Measurements from ENCODE around the gene SAG.

SAG gene

DNA sequence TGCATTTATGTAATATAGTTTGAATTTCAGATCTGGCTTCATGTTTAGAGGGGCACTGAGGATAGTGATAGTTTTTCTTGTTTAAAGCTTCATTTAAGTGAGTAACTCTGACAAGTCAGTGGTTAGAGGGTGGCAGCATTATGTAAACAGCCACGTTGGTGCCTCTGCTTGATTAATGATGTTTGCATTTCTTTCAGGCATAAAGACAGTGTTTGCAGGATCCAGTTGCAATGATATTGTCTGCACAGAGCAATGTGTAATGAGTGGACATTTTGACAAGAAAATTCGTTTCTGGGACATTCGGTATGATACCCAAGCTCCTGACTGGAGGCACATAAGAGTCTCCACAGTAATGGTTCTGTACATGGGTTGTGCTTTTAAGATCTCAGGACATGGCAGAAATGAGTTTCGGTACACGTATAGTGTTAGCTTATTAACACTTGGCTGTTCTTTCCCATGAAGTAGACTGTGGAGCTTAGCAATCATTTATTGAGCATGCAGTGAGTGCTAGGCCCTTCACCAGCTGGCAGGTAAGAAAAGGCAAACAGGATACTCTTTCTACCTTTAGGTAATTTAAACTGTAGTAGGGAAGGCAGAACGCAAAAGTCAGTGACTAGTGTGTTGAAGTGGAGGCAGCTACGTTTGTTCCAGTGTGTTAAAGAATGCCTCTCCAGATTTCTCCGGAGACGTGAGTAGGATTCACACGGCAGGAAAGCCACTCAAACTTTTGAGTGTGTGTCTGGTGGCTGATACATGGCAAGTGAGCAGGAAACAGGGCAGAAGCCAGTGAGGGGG lies 17.4 kb upstream of the SAG start:
- no peak for DNase-seq

DNA sequence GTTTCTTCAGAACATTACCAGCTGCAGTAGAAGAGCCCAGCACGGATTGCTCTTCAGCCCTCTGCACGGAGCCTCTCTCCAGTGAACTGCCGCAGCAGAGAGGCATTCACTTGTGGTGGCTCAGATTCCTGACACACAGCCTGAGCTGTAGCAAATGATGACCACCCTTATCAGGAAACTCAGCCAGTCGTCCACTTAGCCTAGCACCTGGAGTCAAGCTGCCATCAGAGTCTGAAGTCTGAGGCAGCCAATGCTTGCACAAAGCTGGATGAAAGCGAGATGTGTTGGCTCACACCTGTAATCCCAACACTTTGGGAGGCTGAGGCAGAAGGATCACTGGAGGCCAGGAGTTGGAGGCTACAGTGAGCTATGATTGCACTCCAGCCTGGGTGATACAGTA lies 11.7 kb upstream of the SAG start:
- no peak for DNase-seq

DNA sequence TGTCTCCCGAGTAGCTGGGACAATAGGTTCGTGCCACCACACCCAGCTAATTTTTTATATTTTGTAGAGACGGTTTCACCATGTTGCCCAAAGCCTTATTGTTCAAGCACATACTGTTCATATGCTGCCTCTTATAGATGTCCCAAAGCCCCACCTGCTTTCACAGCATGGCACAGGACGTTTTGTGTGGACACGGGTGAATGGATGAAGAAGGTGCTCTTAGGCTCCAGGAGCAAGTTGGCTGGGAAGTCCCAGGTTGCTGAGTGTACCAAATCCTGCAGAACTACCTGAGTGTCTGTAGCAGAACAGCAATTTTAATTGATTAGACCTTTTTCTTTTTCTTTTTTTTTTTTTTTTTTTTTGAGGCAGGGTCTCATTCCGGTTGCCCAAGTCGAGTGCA lies 10.5 kb upstream of the SAG start:
- no peak for DNase-seq

DNA sequence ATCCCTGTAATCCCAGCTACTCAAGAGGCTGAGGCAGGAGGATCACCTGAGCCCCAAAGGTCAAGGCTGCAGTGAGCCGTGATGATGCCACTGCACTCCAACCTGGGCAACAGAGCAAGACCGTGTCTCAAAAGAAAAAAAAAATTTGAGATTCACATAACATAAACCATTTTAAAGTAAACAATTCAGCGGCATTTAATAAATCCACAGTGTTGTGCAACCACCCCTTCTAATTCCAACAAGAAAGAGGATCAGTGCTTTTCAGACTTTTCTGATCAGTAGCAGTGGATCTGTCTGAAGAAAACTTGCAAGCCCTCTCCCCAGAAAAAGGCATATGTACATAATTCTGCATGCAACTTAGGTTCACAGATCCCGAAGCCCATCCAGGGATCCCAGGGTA lies 7.2 kb upstream of the SAG start:
- no peak for DNase-seq

DNA sequence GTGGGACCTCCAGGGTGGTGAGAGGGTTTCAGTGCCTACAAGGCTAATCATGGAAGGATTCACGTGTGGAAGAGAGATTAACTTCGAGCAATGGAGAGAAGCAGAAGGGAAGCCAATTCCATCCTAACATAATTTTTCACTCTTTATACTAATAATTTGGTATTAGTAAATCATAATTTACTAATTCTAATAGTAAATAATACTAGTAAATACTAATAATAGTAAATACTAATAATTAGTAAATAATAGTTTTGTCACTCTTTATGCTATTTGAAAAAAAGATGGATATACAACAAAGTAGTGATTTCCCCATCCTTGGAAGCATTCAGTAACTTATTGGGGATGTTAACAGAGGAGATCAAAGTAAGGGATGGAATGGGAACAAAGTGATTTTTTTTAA lies 6.4 kb upstream of the SAG start:
- DNase-seq: no peak

DNA sequence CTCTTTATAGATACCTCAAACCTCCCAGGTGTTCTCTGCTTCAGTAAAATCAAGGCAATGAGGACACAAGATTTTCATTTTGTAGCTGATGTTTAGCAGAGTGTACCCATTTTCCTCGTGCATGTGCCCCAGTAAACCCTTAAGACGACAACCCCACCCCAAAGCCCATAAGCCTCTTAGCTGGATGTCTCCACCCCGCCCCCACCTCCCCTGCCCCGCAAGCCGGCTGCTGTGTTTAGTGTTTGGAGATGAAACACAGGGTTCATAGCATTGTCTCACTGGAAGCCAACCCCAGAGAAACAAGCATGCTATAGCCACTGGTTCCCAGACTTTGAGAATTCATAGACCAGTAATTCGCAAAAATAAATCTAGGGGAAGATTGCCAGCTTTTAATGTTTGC lies 5.8 kb upstream of the SAG start:
- DNase-seq: no peak

DNA sequence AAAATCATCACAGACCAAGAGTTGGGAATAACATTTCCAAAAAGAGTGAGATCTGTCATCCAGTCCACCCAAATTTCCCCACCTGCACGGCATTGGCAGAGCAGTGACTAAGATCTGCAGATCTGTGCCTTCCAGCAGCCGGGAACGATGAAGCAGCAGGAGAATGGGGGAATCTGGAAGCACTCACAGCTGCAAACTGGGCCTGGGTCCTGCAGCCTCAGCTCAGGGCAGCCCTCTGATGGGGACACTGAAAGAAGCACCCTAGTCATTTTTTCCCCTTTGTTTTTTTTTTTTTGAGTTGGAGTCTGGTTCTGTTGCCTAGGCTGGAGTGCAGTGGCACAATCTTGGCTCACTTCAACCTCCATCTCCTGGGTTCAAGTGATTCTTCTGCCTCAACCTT lies 4.4 kb upstream of the SAG start:
- no peak for DNase-seq

DNA sequence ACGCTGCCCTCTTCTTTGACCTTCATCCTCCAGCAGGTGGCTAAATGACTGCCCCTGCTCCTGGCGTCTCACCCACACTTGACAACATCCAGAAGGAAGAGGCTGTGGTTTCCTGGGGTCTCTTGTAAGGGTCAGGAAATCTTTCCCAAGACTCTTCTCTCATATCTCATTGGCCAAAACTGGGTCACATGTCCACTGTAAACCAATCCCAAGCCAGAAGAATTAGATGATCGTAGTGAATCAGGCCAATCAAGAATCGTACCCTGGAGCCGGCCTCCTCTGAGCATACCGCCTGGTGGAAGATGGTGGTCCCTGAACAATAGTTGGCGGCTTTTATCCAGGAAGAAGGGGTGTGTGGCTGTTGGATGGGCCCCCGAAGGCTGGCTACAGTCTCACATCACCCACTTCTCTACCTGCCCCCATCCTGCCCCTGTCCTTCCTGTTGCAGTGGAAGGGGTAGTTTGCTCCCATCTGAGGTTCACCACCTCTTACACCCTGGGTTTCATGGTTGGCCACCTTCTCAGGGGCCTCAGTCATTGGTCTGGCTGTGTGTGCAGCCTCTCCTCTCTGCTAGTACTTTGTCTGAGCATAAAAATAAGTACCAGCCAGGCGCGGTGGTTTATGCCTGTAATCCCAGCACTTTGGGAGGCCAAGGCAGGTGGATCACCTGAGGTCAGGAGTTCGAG lies 3.8 kb downstream of the SAG start:
- DNase-seq: no peak

DNA sequence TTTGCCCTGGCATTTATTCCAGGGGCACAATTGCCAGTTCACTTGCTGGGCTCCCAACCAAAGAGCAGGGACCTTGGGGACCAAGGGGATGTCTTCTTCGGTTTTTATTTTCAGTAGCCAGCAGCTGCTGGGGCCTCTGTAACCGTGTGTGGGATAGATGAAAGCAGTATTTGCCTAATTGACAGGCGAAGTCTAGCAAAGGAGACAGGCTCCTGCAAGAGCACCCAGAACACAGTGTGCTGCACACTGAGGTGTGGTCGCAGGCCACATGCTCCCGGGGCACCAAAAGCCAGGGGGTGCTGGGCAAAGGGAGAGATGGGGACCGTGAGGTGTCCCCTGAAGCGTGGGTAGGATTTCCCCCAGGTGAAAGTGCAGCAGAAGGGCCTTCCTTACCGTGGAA lies 5.3 kb downstream of the SAG start:
- DNase-seq: no peak

DNA sequence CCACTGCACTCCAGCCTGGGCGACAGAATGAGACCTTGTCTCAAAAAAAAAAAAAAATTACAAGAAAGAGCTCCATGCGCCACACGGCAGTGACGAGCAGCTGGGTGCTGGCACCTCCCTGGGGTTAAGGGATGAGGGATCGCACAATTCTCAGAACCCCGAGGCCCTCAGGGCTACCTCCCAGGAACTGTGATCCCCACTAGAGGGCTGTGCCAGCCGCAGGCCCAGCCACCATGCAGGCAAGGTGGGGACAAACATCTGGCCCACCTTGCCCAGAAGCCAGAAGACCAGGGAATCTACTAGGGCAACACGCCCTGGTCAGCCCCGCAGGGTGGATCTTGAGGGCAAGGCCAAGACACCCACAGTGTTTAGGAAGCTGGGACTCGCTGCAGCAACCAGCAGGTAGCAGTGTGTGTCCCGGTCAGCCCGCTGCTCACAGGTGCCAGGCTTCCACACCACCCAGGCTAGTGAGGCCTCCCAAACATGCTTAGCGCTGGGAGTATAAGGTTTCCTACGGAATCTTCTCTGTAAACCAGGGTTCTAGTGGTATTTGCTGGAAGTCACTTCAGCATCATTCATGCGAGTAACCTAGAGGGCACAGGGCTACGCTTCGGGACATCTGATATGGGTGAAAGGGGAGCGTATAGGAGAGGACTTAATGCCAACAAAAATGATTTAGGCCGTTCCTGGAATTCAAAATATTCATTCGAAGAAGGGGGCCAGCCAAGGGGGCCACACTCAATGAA lies 6.7 kb downstream of the SAG start:
- DNase-seq: no peak

DNA sequence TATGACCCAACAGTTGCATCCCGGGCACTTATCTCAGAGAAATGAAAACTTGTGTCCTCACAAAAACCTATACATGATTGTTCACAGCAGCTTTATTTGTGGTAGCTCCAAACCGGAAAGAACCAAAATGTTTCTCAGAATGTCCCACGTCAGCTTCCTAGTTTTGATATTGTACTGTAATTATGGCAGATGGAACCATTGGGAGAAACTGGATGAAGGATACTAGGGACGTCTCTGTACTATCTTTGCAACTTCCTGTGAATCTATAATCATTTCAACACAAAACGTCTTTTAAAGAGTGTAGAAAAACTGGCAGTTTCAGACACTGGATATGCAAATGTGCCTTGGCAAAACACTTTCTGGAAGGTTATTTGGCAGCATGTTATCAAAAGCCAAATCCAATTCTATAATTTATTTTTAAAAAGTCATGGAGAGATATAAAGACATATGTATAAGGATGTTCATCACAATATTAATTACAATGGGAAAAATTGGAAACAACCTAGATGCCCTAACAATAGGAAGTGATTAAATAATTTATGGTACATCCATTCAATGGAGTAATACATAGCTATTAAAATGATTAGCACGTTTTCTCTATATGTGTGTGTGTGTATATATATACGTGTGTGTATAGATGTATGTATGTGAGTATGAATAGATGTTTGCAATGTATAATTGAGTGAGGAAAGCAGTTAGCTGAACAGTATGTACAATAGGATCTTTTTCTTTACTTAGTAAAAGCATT lies 9.8 kb downstream of the SAG start:
- DNase-seq: no peak

DNA sequence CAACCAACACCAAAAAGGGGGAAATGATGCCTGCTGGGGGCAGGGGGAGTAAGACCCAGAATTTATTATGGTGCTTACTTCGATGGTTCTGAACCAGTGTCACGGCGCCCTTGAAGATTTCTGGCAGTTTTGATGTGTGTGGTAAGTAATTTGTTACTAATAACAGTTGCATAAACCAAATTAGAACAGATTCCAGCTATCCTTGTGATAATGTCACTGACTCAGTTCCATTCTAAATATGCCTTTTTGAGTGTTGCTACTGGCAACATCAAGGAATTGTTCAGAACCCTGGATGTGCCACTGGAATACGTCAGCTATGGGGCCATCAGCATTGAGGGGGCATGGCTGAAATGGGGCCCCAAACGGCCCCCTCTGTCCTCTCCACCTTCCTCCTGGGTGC lies 11.6 kb downstream of the SAG start:
- no peak for DNase-seq

DNA sequence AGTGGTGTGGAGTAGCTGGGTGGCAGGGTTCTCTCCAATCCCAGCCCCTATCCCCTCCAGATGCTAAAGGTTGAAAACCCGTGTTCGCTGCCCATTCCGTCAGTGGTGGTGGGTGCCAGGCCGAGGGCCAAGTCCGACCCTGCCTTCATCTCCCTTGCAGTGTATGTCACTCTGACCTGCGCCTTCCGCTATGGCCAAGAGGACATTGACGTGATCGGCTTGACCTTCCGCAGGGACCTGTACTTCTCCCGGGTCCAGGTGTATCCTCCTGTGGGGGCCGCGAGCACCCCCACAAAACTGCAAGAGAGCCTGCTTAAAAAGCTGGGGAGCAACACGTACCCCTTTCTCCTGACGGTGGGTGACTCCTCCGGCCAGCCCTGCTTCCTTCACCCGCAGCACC lies 12.9 kb downstream of the SAG start:
- no peak for DNase-seq

DNA sequence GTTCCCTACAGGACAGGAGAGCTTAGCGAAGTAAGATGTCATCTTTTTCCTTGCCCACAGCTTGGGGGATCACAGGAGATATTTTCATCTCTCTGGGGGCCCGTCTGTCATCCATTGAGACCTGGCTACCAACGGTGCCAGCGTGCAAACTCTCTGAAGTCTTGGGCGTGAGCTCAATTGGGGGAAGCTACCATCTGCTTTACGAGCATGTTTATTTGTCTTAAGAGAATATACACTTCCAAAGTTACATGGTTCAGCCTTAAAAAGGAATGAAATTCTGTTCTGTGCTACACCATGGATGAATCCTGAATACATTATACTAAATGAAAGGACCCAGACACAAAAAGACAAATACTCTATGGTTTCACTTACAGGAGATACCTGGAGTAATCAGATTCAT lies 13.6 kb downstream of the SAG start:
- DNase-seq: no peak

DNA sequence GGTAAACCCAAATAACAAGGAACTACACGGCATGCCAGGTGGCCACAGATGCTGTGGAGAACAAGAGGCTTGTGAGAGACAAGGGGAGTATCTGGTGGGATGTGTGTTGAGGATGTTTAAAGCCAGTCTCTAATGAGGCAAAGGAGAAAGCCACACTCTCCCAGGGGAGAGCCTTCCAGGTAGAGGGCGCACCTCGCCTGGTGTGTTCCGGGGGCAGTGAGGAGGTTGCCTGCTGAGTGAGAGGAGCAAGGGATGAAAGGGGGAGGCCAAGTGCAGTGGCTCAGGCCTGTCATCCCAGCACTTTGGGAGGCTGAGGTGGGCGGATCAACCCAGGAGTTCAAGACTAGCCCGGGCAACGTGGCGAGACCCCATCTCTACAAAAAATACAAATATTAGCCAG lies 16.2 kb downstream of the SAG start:
- no peak for DNase-seq

DNA sequence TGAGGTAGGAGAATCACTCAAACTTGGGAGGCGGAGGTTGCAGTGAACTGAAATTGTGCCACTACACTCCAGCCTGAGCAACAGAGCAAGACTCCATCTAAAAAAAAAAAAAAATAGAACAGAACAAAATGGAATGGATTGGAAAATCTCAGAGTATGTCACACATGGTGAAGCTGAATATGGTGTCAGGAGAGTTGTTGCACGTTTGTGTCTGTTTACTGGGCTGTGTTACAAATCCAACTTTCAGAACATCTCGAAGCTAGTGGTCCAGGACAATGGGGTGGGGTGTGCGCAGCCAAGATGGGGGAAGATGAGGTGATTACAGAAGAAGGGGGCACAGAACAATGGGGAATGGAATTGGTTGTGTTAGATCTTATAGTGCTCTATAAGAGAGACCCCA lies 17.6 kb downstream of the SAG start:
- DNase-seq: no peak

DNA sequence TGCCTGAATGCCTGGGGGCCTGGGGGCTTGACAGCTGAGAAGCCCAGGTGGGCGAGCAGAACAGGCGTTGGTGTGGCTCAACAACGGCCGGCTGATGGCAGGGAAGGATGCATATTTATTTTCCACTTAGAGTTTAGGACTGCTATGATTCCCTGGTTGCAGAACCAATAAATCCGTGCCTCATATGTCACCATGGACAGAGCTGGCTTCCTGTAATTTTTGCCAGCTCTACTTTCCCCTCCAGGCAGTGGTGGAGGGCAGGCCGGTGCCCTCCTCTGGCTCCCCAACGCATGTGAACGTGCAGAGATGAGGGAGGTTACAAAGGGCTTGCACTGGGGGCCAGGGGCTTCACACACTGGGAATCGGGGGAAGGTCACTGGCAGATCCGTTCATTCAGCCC lies 18.2 kb downstream of the SAG start:
- DNase-seq: no peak

DNA sequence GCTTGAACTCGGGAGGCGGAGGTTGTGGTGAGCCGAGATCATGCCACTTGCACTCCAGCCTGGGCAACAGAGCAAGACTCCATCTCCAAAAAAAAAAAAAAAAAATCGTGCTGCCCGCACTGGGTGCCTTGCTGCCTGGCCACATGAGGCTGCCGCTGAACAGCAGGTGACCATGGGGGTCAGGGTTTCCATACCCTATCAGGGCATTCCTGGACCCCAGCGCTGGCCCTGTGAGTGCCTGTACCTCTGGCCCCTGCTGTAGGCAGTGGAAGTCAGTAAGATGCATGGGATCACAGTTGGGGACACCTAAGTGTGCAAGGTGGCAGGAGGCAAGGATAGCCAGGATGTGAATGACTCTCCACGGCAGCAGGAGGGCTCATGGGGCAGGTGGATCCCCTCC lies 18.9 kb downstream of the SAG start:
- no peak for DNase-seq

DNA sequence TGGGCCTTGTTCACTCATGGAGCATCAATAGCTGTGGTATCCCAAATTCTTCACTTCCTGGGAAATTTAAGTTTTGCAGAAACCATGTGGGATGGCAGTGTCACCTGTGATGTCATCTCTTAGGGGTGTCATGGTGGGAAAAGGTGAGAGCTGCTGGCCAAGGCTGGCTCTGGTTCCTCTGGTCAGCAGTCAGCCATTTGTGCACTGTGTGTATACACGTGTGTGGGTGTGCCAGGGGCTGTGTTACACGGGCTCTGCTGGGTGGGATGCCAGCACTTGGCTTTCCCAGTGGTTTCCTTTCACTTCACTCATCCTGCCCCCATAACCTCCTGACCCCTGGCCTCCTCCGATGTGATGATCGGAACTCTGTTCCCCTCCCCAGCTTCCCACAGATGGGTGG lies 21.3 kb downstream of the SAG start:
- DNase-seq: no peak

DNA sequence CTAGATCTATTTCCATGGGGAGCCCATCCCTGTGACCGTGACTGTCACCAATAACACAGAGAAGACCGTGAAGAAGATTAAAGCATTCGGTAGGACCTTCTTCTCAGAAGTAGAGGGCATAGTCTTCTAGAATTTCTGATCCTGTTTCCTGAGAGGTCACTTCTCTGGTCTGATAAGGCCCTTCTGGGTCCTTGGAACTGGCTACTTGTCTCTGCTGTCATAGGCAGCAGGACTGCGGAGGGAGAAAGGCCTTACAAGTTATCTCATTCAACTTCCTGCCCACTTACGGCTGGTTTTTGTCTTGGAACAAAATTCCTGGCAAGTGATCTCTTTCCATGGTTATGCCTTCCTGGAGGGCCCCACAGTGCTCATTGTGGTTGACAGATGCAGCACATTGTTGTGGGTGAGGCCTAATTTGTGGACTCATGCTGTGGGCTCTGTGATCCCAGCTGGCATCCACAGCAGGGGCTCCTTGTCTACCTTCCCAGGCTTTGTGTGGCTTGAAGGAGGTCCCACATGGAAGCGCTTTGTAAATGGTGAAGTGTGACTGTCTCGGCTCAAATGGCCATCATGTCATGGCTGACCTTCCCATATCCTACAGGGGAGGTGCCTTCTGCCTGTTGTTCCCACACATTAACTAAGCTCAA lies 22.0 kb downstream of the SAG start:
- DNase-seq: peak; percentile 67

DNA sequence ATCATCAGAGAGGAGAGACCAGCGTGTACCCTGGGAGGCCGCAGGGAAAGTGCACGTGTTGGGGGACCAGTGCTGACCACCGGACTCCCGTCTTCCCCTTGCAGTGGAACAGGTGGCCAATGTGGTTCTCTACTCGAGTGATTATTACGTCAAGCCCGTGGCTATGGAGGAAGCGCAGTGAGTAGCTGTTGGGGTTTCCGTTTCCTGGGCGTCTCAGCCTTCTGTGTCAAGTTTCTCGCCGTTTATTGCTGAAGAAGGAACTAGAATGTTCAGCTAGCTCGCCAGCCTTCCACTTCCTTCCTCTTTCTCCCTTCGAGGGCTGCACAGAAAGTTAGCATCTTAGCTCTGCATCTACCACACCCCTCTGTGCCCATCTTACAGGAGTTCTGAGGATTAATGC lies 23.9 kb downstream of the SAG start:
- no peak for DNase-seq

DNA sequence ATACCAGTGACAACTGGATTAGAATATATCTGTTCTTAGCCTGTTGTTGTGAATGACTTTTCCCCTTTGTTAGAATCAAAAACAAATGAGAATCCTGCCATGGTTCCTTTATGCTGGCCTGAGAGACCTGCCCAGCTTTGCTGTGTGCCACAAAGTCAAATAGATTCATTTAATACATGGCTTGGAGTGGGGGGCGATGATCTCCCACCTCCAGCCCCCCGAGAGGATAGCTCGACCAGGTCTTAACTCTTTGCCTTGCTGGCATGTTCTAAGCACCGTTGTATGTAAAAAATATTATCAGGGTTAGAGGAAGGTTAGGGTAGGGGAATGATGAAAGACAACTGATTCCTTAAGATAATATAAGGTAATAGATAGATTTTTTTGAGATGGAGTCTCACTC lies 24.5 kb downstream of the SAG start:
- no peak for DNase-seq

DNA sequence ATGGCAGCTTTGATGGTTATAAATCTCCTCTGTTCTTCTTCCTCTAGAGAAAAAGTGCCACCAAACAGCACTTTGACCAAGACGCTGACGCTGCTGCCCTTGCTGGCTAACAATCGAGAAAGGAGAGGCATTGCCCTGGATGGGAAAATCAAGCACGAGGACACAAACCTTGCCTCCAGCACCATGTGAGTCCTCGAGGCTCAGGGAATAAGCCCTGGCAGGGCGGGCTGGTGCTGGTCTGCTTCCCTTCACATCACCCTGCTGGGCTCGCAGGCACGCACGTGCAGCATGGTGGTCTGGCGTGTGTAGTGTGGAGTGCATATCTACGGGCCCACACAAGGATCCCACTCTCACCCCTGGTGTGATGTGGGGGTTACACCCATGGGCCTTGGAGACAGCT lies 27.3 kb downstream of the SAG start:
- no peak for DNase-seq
